ENCODE results near the gene KCNMA1.

DNA sequence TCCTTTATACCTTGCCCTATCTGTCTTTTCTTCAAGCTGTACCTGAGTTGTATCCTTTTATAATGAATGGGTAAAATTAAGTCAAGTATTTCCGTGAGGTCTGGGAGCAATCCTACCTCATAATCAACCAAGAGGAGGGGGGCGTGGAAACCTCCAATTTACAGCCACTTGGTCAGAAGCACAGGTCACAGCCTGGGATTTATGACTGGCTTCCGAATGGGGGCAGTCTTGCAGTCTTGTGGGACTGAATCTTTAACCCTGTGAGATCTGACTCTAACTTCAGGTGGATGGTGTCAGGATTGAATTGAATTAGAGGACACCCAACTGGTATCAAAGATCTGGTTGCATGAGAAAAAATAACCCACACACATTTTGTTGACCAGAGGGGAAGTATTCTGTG, 23.5 kb upstream of the KCNMA1 start:
- no peak for TF ChIP-seq POLR2A (IDR thresholded peaks at IDR 0.05)
- TF ChIP-seq, protein P1, sequence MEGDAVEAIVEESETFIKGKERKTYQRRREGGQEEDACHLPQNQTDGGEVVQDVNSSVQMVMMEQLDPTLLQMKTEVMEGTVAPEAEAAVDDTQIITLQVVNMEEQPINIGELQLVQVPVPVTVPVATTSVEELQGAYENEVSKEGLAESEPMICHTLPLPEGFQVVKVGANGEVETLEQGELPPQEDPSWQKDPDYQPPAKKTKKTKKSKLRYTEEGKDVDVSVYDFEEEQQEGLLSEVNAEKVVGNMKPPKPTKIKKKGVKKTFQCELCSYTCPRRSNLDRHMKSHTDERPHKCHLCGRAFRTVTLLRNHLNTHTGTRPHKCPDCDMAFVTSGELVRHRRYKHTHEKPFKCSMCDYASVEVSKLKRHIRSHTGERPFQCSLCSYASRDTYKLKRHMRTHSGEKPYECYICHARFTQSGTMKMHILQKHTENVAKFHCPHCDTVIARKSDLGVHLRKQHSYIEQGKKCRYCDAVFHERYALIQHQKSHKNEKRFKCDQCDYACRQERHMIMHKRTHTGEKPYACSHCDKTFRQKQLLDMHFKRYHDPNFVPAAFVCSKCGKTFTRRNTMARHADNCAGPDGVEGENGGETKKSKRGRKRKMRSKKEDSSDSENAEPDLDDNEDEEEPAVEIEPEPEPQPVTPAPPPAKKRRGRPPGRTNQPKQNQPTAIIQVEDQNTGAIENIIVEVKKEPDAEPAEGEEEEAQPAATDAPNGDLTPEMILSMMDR (IDR thresholded peaks at IDR 0.05), result no peak
- no peak for TF ChIP-seq EP300 (IDR thresholded peaks at IDR 0.05; ENCODE audit: low read depth)
